HG03139 (cell line): Measurements from ENCODE around the gene DNAH17.

ENCODE experiments used
- ATAC-seq: cut with Tn5 transposase; IDR thresholded peaks from one replicate; pipeline ENCODE4 v1.9.1; 2021; ENCODE audit not compliant: unreplicated experiment

The DNAH17 gene

GRCh38 chr17:78499715-78500540 lies 77.3 kb downstream of the DNAH17 start:
- no peak for ATAC-seq

- no peak for ATAC-seq
These were observed 78.3 kb downstream of the DNAH17 start for GRCh38 chr17:78498848-78499247.

- ATAC-seq = no peak
These were observed 80.1 kb downstream of the DNAH17 start for GRCh38 chr17:78497115-78497540.

GRCh38 chr17:78496311-78496710 lies 80.9 kb downstream of the DNAH17 start:
- ATAC-seq = no peak

- ATAC-seq = no peak
These were observed 81.6 kb downstream of the DNAH17 start for GRCh38 chr17:78495634-78496033.

- no peak for ATAC-seq
These were observed 82.4 kb downstream of the DNAH17 start for GRCh38 chr17:78494696-78495330.

- ATAC-seq = no peak
These were observed 83.1 kb downstream of the DNAH17 start for GRCh38 chr17:78493853-78494695.

GRCh38 chr17:78493450-78493849 lies 83.7 kb downstream of the DNAH17 start:
- no peak for ATAC-seq

- ATAC-seq = no peak
These were observed 84.9 kb downstream of the DNAH17 start for GRCh38 chr17:78492116-78492799.

GRCh38 chr17:78491236-78492115 lies 85.7 kb downstream of the DNAH17 start:
- ATAC-seq = no peak

GRCh38 chr17:78490673-78491072 lies 86.5 kb downstream of the DNAH17 start:
- ATAC-seq = no peak

- no peak for ATAC-seq
These were observed 87.0 kb downstream of the DNAH17 start for GRCh38 chr17:78490156-78490555.

GRCh38 chr17:78488867-78489634 lies 88.1 kb downstream of the DNAH17 start:
- no peak for ATAC-seq

- ATAC-seq = no peak
These were observed 89.0 kb downstream of the DNAH17 start for GRCh38 chr17:78488156-78488555.

- ATAC-seq = no peak
These were observed 90.1 kb downstream of the DNAH17 start for GRCh38 chr17:78486946-78487680.

GRCh38 chr17:78486228-78486802 lies 90.9 kb downstream of the DNAH17 start:
- no peak for ATAC-seq

GRCh38 chr17:78485290-78486168 lies 91.7 kb downstream of the DNAH17 start:
- ATAC-seq = no peak
